HG02763 (cell line): ENCODE data around the gene SRCAP.

Experiments used
- ATAC-seq: cut with Tn5 transposase; IDR thresholded peaks from one replicate; pipeline ENCODE4 v1.9.1; 2021; ENCODE audit warnings: mild to moderate bottlenecking, moderate library complexity; ENCODE audit not compliant: unreplicated experiment

Gene SRCAP

GRCh38 chr16:30750876-30751465 lies 52.0 kb downstream of the SRCAP start:
- no peak for ATAC-seq

GRCh38 chr16:30753596-30753995 lies 54.6 kb downstream of the SRCAP start:
- no peak for ATAC-seq

GRCh38 chr16:30755955-30756780 lies 57.2 kb downstream of the SRCAP start:
- no peak for ATAC-seq

DNA sequence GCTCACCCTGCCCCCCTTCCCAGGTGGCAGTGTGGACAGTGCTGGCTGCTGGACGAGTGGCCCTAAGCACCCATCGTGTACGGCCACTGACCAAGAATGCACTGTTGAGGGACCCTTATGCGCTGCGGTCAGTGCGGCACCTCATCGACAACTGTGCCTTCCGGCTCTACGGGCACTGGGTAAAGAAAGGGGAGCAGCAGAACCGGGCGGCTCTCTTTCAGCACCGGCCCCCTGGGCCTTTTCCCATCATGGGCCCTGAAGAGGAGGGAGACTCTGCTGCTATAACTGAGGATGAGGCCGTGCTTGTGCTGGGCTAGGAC lies 57.8 kb downstream of the SRCAP start:
- no peak for ATAC-seq

DNA sequence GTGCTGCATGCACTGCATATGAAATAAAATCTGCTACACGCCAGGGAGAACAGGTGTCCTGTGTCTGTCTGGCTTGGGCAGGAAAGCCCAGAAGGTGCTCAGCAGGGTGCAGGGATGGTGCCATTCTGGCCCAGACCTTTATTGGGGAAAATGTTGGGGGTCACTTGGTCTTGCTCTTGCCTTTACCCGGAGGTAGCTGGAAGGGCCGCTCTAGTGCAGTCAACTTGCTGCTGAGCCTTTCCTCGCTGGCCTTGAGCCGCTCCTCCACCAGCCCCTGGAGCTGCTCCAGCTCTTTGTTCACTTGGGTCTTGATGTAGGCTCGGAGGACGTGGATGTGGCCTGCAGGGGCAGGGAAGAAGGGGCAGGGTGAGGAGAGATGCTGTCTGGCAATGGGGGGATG lies 58.3 kb downstream of the SRCAP start:
- ATAC-seq: no peak

DNA sequence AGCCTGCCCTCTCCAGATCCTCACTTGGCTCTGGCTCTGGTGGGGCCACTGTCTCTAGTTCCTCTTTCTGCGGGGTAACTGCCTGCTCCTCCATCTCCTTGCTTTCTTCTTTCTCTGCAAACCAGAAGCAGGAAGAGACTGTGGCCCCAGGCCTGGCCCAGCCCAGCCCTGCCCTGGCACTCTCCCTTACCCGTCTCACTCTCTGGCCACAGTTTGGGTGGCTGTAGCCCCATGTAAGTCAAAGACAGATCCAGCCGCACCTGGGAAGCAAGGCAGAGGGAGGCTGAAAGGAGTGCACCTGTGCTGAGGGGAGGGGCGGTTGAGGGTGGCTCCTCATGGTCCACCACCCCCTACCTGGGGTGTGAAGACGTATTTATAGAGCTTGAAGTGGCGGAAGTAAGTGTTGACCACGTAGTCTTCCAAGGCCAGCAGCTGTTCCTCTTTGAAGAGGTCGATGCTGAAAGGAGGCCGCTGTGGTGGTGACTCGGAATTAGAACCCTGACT lies 60.1 kb downstream of the SRCAP start:
- no peak for ATAC-seq

DNA sequence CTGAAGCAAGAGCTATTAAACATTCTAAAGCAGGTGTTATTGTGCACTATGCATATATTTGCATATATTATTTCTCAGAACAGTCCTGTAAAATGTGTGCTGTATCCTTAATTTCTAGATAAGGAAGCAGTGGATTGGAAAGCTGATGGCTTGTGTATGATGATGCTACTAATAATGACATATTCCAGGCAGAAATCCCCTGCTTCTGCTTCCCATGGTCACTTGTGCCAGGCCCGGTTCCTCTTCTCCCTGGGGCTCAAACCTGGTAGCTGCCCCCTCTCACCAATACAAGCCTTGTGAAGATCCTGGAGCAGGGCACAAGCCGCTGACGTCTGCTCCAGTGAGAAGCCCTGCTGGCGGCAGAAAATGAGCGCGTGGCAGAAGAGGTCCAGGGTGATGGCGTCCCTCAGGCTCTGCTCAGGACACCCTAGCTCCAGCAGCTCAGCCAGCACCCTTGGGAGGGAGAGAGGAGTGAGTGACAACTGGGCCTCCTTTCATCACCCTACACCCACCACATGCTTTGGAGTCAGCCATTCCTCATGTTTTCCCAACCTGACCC lies 61.1 kb downstream of the SRCAP start:
- ATAC-seq: no peak

DNA sequence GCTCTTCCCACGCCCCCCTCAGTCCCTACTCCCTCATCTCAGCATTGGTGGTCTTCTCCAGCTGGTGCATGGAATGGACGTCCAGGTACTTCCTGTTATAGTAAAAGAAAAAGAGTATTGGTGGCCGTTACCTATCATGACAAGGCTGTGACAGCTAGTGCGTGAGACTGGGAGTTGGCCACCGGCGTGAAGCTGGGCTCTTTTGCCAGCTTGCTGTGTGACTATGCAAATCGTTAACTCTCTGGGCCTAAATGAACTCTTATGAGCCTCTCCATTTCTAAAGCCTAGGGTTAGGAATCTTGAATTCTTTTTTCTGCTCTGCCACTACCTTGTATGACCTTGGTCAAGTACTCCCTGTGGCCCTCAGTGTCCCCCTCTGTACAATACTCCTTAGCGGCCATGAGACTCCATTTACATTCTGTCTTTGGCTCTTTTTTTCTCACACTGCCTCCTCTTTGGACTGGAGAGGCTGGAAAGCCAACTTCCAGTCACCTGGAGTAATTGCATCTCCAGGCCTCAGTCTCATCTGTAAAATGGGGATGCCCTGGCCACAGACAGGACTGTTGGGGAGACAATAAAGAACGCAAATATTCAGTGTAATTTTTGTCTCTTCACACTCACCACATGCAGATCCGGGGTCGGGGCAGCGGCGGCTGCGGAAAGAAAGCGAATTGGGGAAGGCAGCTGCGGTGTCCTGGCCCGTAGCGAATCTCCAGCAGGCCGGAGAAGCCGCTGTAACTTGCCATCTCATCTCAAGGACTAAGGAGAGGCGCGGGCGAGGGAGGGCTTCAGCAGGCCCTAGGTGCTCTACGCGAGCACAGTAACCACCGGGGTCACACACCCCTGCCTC lies 61.8 kb downstream of the SRCAP start:
- no peak for ATAC-seq

DNA sequence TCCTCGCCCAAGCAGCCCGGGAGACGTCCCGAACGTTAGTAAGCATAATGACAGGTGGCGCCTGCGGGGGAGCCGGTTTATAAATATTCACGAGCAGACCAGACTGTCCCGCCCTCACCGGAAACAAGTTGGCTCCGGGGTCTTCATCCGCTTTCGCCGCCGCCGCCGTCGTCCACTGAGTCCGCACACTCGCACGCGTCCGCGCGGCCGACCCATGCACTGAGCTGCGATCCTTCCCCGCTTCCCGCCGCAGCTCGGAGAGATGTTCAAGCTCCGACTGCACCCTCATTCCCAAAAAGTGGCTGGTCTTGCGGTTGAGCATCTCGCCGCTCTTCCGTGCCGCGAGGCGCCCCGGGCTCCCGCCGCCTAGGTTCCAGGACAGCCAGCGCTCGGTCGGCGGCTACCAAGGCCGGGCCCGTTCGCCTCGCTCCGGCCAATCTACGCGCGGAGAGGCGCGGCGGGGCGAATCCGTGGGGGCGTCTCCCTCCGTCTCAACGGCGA lies 62.5 kb downstream of the SRCAP start:
- ATAC-seq: peak; percentile 20

GRCh38 chr16:30761928-30762902 lies 63.2 kb downstream of the SRCAP start, which contains the start of the genes CFAP119 and RNF40:
TSS of gene CFAP119 (minus strand) at chr16:30762062. CDS start at chr16:30761748, 314 bp downstream.
TSS of gene RNF40 (plus strand) at chr16:30762322. CDS start at chr16:30762546, 224 bp downstream.
- peak; percentile 85 for ATAC-seq

DNA sequence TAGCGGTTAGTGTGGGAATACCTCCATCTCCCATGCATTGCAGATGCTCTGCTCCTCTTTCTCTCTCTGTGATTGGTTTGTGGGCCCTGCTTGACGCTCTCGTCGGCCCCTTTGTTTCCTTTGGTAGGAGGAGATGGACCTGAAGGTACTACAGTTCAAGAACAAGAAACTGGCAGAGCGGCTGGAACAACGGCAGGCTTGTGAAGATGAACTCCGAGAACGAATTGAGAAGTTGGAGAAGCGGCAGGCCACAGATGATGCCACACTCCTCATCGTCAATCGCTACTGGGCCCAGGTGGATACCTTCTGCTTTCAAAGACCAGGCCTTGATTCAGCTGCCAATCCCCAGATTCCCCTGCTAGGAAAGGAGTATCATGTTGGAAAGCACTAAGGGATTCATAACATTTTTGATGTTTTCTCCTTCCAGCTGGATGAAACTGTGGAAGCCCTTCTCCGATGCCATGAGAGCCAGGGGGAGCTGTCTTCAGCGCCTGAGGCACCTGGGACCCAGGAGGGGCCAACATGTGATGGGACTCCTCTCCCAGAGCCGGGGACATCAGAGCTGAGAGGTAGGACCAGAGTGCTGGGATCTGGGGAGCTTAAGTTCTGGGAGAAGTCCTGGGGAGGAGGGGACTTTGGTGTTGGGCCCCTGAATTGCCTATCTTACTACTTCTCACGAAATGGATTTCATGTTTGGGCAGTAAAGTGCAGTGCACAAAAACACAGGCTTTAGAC lies 64.2 kb downstream of the SRCAP start:
- no peak for ATAC-seq

DNA sequence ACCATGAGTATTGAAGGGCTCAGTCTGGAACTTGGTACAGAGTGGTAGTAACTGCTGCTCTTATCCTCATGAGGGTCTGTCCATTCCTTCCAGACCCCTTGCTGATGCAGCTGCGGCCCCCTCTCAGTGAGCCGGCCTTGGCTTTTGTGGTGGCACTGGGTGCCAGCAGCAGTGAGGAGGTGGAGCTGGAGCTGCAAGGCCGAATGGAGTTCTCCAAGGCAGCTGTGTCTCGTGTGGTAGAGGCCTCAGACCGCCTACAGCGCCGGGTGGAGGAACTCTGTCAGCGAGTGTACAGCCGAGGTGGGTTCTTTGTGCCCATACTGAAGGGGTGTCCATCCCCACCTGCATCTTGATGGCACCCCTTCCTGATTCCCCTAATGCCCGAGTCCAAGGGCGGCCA lies 65.1 kb downstream of the SRCAP start:
- ATAC-seq: no peak

DNA sequence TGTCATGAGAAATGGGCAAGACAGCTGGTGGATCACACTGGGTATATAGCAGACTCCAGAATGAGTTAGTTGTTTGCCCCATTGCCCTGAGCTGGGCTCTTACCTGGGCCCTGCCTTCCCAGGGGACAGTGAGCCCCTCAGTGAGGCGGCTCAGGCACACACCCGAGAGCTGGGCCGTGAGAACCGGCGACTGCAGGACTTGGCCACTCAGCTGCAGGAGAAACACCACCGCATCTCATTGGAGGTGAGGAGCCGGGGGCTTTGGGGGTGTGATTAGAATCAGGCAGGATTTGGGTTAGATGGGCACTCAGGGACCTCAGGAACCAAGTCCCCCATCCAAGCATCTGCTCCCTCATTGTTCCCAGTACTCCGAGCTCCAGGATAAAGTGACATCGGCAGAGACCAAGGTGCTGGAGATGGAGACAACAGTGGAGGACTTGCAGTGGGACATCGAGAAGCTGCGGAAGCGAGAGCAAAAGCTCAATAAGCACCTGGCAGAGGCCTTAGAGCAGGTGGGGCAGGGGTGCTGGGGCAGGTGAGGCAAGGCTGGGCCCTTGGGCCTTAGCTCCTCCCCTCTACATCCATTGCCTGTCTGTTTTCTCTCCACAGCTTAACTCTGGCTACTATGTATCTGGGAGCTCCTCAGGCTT lies 66.0 kb downstream of the SRCAP start:
- ATAC-seq: no peak

GRCh38 chr16:30766206-30766932 lies 67.4 kb downstream of the SRCAP start:
- no peak for ATAC-seq

GRCh38 chr16:30766933-30767284 lies 67.9 kb downstream of the SRCAP start:
- ATAC-seq: no peak

DNA sequence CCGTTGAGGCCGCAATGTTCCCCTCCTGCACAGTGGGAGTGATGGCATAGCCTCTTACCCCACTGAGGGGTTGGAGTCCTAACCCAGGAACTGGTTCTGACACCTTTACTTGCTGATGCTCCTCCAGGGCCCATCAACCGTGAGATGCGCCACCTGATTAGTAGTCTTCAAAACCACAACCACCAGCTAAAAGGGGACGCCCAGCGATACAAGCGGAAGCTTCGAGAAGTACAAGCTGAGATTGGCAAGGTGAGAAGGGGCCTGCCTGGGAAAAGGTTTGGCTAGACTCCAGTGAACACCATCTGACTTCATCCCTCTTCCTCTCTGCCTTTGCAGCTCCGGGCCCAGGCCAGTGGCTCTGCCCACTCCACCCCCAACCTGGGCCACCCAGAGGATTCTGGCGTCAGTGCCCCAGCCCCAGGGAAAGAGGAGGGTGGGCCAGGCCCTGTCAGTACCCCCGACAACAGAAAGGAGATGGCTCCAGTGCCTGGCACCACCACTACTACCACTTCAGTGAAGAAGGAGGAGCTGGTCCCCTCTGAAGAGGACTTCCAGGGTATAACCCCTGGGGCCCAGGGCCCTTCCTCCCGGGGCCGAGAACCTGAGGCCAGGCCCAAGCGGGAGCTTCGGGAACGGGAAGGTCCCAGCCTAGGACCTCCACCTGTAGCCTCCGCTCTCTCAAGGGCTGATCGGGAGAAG lies 68.9 kb downstream of the SRCAP start:
- ATAC-seq: no peak

- no peak for ATAC-seq
Measured at GRCh38 chr16:30768583-30769181, 69.7 kb downstream of the SRCAP start.
